GM12872 (cell line): Measurements from ENCODE around the gene FAM234A.

Experiments
- CTCF ChIP-seq: IDR thresholded peaks from 3 replicates; pipeline ENCODE4 v1.5.1; 2011; ENCODE audit warnings: low read depth, mild to moderate bottlenecking, low read length, moderate library complexity; ENCODE audit not compliant: insufficient read depth

Gene FAM234A

GRCh38 chr16:289395-289997 is 54.9 kb downstream of the FAM234A start:
- no peak for TF ChIP-seq CTCF

DNA sequence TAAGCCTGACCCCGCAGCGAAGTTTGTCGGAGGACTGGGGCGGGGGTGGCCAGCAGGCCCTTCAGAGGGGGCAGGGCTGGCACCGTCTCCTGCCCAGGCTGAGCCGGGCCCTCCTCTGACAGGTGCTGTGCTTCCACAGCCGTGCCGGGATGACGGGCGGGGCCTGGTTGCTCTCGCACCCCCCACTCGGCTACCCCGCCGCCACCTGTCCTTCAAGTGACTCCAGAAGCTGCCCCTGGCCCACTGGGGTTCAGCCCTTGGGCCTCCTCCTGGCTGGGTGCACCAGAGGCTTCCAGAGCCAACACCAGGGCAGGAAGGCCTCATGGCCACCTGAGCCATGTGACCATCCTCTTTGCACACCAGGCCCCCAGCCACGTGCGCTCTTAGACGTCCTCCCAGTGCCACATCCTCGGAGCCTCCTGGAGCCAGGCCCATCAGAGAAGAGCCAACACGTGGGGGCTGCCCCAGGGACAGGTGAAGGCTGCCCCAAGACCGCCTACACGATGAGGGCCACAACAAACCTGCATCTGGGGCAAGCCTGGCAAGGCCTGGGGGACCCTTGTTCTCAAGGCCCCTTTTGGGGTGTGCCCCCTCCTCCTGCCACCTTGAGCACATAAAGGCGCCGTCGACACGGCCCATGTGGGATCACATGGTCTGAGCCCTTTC is 55.5 kb downstream of the FAM234A start:
- no peak for TF ChIP-seq CTCF

- no peak for TF ChIP-seq CTCF
Measured at GRCh38 chr16:290681-291405, 56.2 kb downstream of the FAM234A start.

DNA sequence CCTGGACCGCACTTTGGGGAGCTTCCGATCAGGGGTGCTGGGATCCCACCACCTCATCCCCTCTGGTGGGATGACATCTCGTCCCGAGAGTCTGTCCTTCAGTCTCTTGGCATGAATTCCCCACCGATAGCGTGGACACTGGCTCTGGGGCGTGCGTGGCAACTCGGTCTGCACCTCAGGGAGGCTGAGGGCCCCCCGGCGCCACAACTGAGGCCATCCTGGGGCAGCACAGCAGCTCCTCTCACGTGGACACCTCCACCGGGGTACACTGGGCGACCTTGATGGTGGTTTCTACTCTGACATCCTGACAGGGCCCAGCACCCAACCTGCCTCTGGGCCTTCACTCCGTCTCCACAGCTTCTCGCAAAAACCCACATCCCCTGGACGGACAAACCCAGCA is 56.9 kb downstream of the FAM234A start:
- TF ChIP-seq CTCF, result no peak

DNA sequence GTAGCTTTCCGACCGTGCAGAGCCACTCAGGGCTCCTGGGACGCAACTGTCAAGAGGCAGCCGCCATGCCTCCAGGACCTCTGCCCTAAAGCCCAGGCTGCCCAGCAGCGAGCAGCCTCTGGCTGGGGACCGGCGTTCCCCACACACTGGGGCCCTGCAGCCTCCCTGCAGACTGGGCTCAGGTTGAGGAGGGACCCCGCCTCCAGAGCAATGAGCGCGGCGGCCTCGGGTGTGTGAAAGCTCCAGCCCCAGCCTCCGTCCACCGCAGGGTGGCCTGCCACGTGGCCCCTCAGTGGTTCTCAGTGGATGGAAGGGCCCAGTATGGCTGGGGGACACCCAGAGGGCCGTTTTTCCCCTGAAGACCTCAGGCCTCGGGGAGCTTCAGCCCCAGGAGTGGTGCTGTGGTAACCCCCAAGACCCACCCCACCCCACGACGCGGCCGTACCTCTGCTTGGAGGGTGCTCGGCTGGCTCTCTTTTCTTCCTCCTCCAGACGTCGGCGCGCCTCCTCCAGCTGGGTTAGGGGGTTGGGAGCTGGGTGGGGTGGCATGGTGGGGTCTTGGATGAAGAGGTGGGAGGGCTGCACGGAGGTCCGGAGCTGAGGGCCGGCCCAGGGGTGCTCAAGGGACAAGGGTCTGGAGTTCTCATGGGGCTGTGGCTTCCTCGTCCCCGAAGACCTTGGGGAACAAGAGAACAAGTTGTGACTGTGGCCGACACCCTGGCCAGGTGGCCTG is 58.6 kb downstream of the FAM234A start:
- TF ChIP-seq CTCF, result no peak

DNA sequence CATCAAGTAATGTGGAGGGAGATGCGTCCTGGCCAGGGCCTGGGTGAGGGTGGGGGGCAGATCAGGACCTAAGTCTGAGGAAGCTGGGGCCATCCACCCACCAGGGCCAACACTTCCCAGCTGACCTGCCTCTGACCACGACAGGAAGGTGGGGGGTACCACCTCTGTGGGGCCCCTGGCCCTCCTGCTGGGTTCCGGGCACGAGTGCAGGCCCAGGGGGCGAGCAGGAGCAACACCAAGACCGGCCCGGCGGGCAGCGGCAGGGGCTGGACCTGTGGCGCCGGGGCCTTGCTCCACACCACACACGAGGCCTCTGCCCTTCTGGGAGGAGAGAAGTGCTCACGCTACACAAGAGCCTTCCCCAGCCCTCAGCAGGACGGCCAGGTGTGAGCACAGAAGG is 61.7 kb downstream of the FAM234A start:
- TF ChIP-seq CTCF, result no peak
